Astrocyte (in vitro differentiated cells and primary cell): ENCODE results near the gene TFAP2D.

Source experiments
- EZH2 ChIP-seq: IDR thresholded peaks from 2 replicates; pipeline ENCODE4 v1.6.1; 2012; ENCODE audit warnings: mild to moderate bottlenecking, low read length, inconsistent platforms; ENCODE audit not compliant: insufficient read depth
- TF ChIP-seq, protein P1 (sequence below): IDR thresholded peaks from 2 replicates; pipeline ENCODE4 v1.5.1; 2011; ENCODE audit warnings: low read depth, mild to moderate bottlenecking, inconsistent platforms, low read length, moderate library complexity; ENCODE audit not compliant: insufficient read depth

DNA sequence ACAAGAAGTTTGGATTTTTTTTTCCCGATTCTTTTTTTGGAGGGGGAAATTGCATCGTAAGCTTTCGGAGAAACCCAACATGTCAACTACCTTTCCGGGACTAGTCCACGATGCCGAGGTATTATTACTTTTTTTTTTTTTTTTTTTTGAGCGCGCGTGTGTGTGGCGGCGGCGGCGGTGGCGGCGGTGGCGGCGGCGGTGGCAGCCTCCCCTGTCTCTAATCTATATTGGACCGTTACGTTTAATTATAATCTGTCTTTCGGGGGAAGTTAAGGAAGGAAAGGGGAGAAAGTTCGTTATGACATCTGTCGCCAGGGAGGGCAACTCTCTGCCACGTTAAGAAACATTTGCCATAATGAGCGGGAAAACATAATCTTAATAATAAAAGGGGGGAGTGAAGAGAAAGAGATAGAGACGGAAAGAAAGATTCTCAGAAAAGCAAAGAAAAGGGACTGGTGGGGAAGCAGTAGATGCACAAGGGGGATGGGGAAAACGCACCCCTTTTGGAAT lies 706 bp downstream of the TFAP2D start:
- TF ChIP-seq, protein P1, sequence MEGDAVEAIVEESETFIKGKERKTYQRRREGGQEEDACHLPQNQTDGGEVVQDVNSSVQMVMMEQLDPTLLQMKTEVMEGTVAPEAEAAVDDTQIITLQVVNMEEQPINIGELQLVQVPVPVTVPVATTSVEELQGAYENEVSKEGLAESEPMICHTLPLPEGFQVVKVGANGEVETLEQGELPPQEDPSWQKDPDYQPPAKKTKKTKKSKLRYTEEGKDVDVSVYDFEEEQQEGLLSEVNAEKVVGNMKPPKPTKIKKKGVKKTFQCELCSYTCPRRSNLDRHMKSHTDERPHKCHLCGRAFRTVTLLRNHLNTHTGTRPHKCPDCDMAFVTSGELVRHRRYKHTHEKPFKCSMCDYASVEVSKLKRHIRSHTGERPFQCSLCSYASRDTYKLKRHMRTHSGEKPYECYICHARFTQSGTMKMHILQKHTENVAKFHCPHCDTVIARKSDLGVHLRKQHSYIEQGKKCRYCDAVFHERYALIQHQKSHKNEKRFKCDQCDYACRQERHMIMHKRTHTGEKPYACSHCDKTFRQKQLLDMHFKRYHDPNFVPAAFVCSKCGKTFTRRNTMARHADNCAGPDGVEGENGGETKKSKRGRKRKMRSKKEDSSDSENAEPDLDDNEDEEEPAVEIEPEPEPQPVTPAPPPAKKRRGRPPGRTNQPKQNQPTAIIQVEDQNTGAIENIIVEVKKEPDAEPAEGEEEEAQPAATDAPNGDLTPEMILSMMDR, result no peak
- no peak for TF ChIP-seq EZH2
